Hepatocyte (in vitro differentiated cells): ENCODE data around the gene MRPL41. TPM values are rescaled to one million over a fixed set of nuclear protein-coding genes. Genes with fewer than 3 reads are reported as not detected.

Experiments
- DNase-seq: peaks from one replicate; pipeline ENCODE4 v3.0.0-alpha.2; 2016; ENCODE audit warnings: low spot score
- H2AFZ ChIP-seq: fragments of 200-600 bp; sonication (generic); 2 replicates; pipeline ENCODE4 v1.6.0; 2016; ENCODE audit warnings: antibody characterized with exemption, mild to moderate bottlenecking
- H3K27ac ChIP-seq: fragments of 200-600 bp; sonication (generic); 2 replicates; pipeline ENCODE4 v1.5.1; 2016; ENCODE audit warnings: mild to moderate bottlenecking
- H3K27me3 ChIP-seq: fragments of 200-600 bp; sonication (generic); 2 replicates; pipeline ENCODE4 v1.6.1; 2016
- H3K36me3 ChIP-seq: fragments of 200-600 bp; sonication (generic); replicated peaks from 2 replicates; pipeline ENCODE4 v1.5.1; 2016; ENCODE audit warnings: low read depth; ENCODE audit not compliant: insufficient read depth
- H3K4me1 ChIP-seq: fragments of 200-600 bp; sonication (generic); 2 replicates; pipeline ENCODE4 v1.5.1; 2016; ENCODE audit warnings: mild to moderate bottlenecking, moderate library complexity; ENCODE audit not compliant: insufficient read depth
- H3K4me2 ChIP-seq: fragments of 200-600 bp; sonication (generic); 2 replicates; pipeline ENCODE4 v1.6.0; 2016
- H3K4me3 ChIP-seq: fragments of 200-600 bp; sonication (generic); 2 replicates; pipeline ENCODE4 v1.5.1; 2016; ENCODE audit warnings: mild to moderate bottlenecking
- H3K79me2 ChIP-seq: fragments of 200-600 bp; sonication (generic); 2 replicates; pipeline ENCODE4 v1.6.0; 2017; ENCODE audit warnings: mild to moderate bottlenecking
- H3K9me2 ChIP-seq: fragments of 200-600 bp; sonication (generic); replicated peaks from 2 replicates; pipeline ENCODE4 v1.6.0; 2017; ENCODE audit warnings: mild to moderate bottlenecking; ENCODE audit not compliant: insufficient read depth
- H3K9me3 ChIP-seq: fragments of 200-600 bp; sonication (generic); 2 replicates; pipeline ENCODE4 v1.5.1; 2016; ENCODE audit warnings: low read depth, mild to moderate bottlenecking
- H4K20me1 ChIP-seq: fragments of 200-600 bp; sonication (generic); 2 replicates; pipeline ENCODE4 v1.6.0; 2016; ENCODE audit warnings: mild to moderate bottlenecking; ENCODE audit not compliant: insufficient read depth, poor library complexity, severe bottlenecking
- EZH2 ChIP-seq: fragments of 200-600 bp; sonication (generic); IDR thresholded peaks from 2 replicates; pipeline ENCODE4 v1.6.1; 2016; ENCODE audit warnings: antibody characterized with exemption, mild to moderate bottlenecking, borderline replicate concordance
- EZH2phosphoT487 ChIP-seq: fragments of 200-600 bp; sonication (generic); IDR thresholded peaks from one replicate; pipeline ENCODE4 v1.6.1; 2018; ENCODE audit warnings: antibody characterized with exemption, mild to moderate bottlenecking, low read depth, moderate library complexity; ENCODE audit not compliant: unreplicated experiment, severe bottlenecking
- WGBS: methylation state at CpG from one replicate; pipeline ENCODE4 v1.1.6; 2016; ENCODE audit warnings: low lambda C conversion rate; ENCODE audit errors: missing lambda C conversion rate; 5-methylcytosine and 5-hydroxymethylcytosine counted together
- polyA plus RNA-seq: library from polyadenylated mRNA; unstranded; fragments of >200 nt; fragmentation: Nextera tagmentation; extraction: Ambion mirVana; gene quantifications from 2 replicates; pipeline ENCODE4 v1.2.1, GENCODE V29; 2016
- total RNA-seq: library from RNA; depleted of rRNA; stranded (reverse); fragments of >200 nt; gene quantifications from 2 replicates; pipeline ENCODE4 v1.2.3, GENCODE V29; 2014
- TF ChIP-seq, protein P1 (sequence below): fragments of 200-600 bp; sonication (generic); IDR thresholded peaks from 2 replicates; pipeline ENCODE4 v1.5.1; 2016; ENCODE audit warnings: antibody characterized with exemption, mild to moderate bottlenecking; ENCODE audit not compliant: poor library complexity

MRPL41 gene
- total and polyA plus RNA-seq, 2 experiments from 2014 or later, result 36.6 to 86.0 TPM

DNA sequence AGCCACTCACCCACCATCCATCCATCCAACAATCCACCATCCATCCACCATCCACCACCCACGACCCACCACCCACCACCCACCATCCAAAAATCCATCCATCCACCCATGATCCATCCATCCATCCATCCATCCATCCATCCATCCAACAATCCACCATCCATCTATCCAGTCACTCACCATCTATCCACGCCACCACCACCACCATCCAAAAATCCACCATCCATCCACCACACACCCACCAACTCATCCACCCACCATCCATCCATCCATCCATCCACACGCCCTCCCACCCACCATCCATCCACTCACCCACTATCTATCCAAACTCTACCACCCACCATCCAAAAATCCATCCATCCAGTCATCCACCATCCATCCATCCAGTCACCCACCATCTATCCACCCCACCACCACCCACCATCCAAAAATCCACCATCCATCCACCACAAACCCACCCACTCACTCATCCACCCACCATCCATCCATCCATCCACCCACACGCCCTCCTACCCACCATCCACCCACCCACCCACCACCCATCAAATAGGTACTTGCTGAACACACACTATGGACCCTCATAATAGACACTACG is 18.0 kb downstream of the MRPL41 start:
- no peaks in the 10 kb centered on the region for H3K9me2 ChIP-seq
- no peaks in the 10 kb centered on the region for H3K27me3 ChIP-seq
- H3K27ac ChIP-seq, result no peak overlapping the region
- H3K9me3 ChIP-seq, result no peaks in the 10 kb centered on the region
- WGBS, result 100% methylated on average over 3 of the region's 5 CpGs
- H3K36me3 ChIP-seq, result no peaks in the 10 kb centered on the region
- DNase-seq, result no peak
- no peak overlapping the region for H2AFZ ChIP-seq
- H3K79me2 ChIP-seq, result peaks cover 3% of the 10 kb centered on the region
- TF ChIP-seq, protein P1, sequence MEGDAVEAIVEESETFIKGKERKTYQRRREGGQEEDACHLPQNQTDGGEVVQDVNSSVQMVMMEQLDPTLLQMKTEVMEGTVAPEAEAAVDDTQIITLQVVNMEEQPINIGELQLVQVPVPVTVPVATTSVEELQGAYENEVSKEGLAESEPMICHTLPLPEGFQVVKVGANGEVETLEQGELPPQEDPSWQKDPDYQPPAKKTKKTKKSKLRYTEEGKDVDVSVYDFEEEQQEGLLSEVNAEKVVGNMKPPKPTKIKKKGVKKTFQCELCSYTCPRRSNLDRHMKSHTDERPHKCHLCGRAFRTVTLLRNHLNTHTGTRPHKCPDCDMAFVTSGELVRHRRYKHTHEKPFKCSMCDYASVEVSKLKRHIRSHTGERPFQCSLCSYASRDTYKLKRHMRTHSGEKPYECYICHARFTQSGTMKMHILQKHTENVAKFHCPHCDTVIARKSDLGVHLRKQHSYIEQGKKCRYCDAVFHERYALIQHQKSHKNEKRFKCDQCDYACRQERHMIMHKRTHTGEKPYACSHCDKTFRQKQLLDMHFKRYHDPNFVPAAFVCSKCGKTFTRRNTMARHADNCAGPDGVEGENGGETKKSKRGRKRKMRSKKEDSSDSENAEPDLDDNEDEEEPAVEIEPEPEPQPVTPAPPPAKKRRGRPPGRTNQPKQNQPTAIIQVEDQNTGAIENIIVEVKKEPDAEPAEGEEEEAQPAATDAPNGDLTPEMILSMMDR, result no peak
- TF ChIP-seq EZH2phosphoT487 (no peak), EZH2 (no peak)
- H3K4me3 ChIP-seq, result no peak overlapping the region
- no peak overlapping the region for H3K4me2 ChIP-seq
- no peaks in the 10 kb centered on the region for H4K20me1 ChIP-seq
- no peaks in the 10 kb centered on the region for H3K4me1 ChIP-seq

DNA sequence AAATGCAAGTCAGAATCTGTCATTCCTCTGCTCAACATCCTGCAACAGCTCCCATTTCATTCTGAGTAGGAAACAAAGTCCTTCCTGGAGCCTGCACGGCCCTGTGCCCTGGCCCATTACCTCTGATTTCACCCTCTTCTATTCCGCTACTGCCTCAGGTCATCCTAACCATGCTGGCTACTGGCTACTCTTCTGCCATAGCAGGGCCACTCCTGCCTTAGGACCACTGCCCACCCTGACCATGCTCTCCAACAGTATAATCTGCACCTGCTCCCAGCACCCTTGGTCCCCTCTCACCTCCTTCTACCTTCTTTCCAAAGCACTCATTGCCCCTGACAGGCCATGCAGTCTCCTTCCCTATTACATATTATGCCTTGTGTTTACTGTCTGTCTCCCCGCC is 18.9 kb downstream of the MRPL41 start:
- H3K27ac ChIP-seq, result no peak overlapping the region
- no peaks in the 10 kb centered on the region for H3K9me3 ChIP-seq
- no peak for DNase-seq
- no peak overlapping the region for H3K4me2 ChIP-seq
- H3K4me1 ChIP-seq, result no peaks in the 10 kb centered on the region
- H3K9me2 ChIP-seq, result no peaks in the 10 kb centered on the region
- no peaks in the 10 kb centered on the region for H4K20me1 ChIP-seq
- H3K27me3 ChIP-seq, result no peaks in the 10 kb centered on the region
- H3K4me3 ChIP-seq, result no peak overlapping the region
- peaks cover 9% of the 10 kb centered on the region for H3K79me2 ChIP-seq
- 97% methylated on average over 3 of the region's 3 CpGs for WGBS
- no peaks in the 10 kb centered on the region for H3K36me3 ChIP-seq
- no peak overlapping the region for H2AFZ ChIP-seq
- TF ChIP-seq, protein P1, result no peak
- TF ChIP-seq EZH2, result no peak
- no peak for TF ChIP-seq EZH2phosphoT487

DNA sequence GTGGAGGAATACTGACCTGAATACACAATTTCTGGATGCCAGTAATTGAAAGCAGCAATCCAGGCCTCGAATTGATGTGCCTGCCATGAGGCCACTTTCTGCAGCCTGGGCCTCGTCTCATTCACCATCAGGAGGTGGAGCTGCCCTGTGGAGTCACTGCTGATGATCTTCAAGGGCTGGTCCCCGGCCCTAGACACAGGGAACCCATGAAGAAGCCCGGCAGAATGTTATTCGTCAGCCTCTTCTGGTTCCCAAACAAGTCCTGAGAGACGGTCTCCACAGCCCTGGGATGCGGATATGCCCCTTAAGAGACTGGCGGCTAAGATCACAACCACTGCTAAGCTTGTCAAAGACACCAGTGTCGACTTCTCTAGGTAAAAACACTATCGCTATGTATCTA is 22.5 kb downstream of the MRPL41 start:
- no peak overlapping the region for H3K27ac ChIP-seq
- H3K4me2 ChIP-seq, result no peak overlapping the region
- H4K20me1 ChIP-seq, result no peaks in the 10 kb centered on the region
- no peaks in the 10 kb centered on the region for H3K27me3 ChIP-seq
- no peak overlapping the region for H2AFZ ChIP-seq
- TF ChIP-seq, protein P1, result no peak
- TF ChIP-seq EZH2phosphoT487 (no peak), EZH2 (no peak)
- peaks cover 35% of the 10 kb centered on the region for H3K79me2 ChIP-seq
- no peaks in the 10 kb centered on the region for H3K9me3 ChIP-seq
- DNase-seq, result no peak
- WGBS, result 96% methylated on average over 10 of the region's 10 CpGs
- no peak overlapping the region for H3K4me3 ChIP-seq
- H3K4me1 ChIP-seq, result peaks cover 13% of the 10 kb centered on the region
- H3K36me3 ChIP-seq, result no peaks in the 10 kb centered on the region
- H3K9me2 ChIP-seq, result no peaks in the 10 kb centered on the region
